Naive thymus-derived CD4-positive, alpha-beta T cell (primary cell): ENCODE measurements around the gene MTHFD2. TPM values are rescaled to one million over a fixed set of nuclear protein-coding genes. Genes with fewer than 3 reads are reported as not detected.
A peak's percentile ranks its signal among the peaks of the same experiment; 100 is the strongest.

Experiments
- ATAC-seq: fragments of 150-1000 bp; cut with Tn5 transposase; 2 replicates; pipeline ENCODE4 v1.10.0; 2021; ENCODE audit warnings: mild to moderate bottlenecking, moderate library complexity
- CTCF ChIA-PET: fragments of 350-600 bp; sonication (Branson Sonifier 250); formaldehyde crosslinking; loops from one replicate; lab custom pipeline; 2021; ENCODE audit warnings: antibody characterized with exemption; lab: Charles Lee
- POLR2A ChIA-PET: fragments of 350-600 bp; sonication (Branson Sonifier 250); formaldehyde crosslinking; loops from one replicate; lab custom pipeline; 2021; ENCODE audit warnings: antibody characterized with exemption, inconsistent platforms; lab: Charles Lee
- DNase-seq, 9 donors: peaks; one replicate each; pipeline versions ENCODE4 v3.0.0 to v3.0.0-alpha.2; 2020 to 2022; ENCODE audit warnings: mixed read lengths in 1 of 9
- H3K27ac ChIP-seq: one replicate; pipeline ENCODE4 v1.7.0; 2013; ENCODE audit warnings: mild to moderate bottlenecking, low read depth, low read length, moderate library complexity
- H3K27me3 ChIP-seq, 2 donors: one replicate each; pipeline ENCODE4 v1.7.0; 2013; ENCODE audit warnings: low read length in 2 of 2, mild to moderate bottlenecking in 2 of 2, moderate library complexity in 2 of 2; ENCODE audit not compliant: control insufficient read depth in 2 of 2, insufficient read depth in 2 of 2
- H3K36me3 ChIP-seq, 3 experiments: 1 replicate in 2 of 3; 2 replicates in 1 of 3; pipeline ENCODE4 v1.7.0; 2013; ENCODE audit warnings: low read length in 3 of 3, mild to moderate bottlenecking in 3 of 3, moderate library complexity in 1 of 3; ENCODE audit not compliant: insufficient read depth in 3 of 3, control insufficient read depth in 2 of 3
- H3K4me1 ChIP-seq, 2 donors: one replicate each; pipeline ENCODE4 v1.7.0; 2013; ENCODE audit warnings: low read length in 2 of 2, mild to moderate bottlenecking in 2 of 2, moderate library complexity in 1 of 2; ENCODE audit not compliant: control insufficient read depth in 2 of 2, insufficient read depth in 2 of 2
- H3K4me3 ChIP-seq: 2 replicates; pipeline ENCODE4 v1.7.0; 2013; ENCODE audit warnings: mild to moderate bottlenecking, low read length
- H3K9me3 ChIP-seq, 3 experiments: 1 replicate in 2 of 3; 2 replicates in 1 of 3; pipeline ENCODE4 v1.7.0; 2013; ENCODE audit warnings: low read length in 3 of 3; ENCODE audit not compliant: control insufficient read depth in 2 of 3
- H3K27ac Mint-ChIP-seq, 9 donors: one replicate each; pipeline ENCODE4 v1.8.0; 2020 to 2022; ENCODE audit warnings: mixed read lengths in 9 of 9, mild to moderate bottlenecking in 8 of 9, moderate library complexity in 5 of 9, inconsistent platforms in 2 of 9
- H3K27me3 Mint-ChIP-seq, 5 donors: one replicate each; pipeline ENCODE4 v1.8.0; 2021 to 2022; ENCODE audit warnings: mixed read lengths in 5 of 5, mild to moderate bottlenecking in 1 of 5
- H3K36me3 Mint-ChIP-seq, 5 donors: one replicate each; pipeline ENCODE4 v1.8.0; 2020 to 2022; ENCODE audit warnings: mixed read lengths in 5 of 5, mild to moderate bottlenecking in 3 of 5, inconsistent platforms in 1 of 5
- H3K4me1 Mint-ChIP-seq, 7 donors: one replicate each; pipeline ENCODE4 v1.8.0; 2020 to 2022; ENCODE audit warnings: mixed read lengths in 7 of 7, mild to moderate bottlenecking in 3 of 7, inconsistent platforms in 1 of 7
- H3K4me3 Mint-ChIP-seq, 10 donors: one replicate each; pipeline ENCODE4 v1.8.0; 2020 to 2022; ENCODE audit warnings: mild to moderate bottlenecking in 10 of 10, mixed read lengths in 10 of 10, moderate library complexity in 6 of 10, inconsistent platforms in 2 of 10
- H3K9me3 Mint-ChIP-seq, 11 donors: one replicate each; pipeline ENCODE4 v1.8.0; 2020 to 2022; ENCODE audit warnings: mixed read lengths in 11 of 11, mild to moderate bottlenecking in 4 of 11, inconsistent platforms in 1 of 11, moderate library complexity in 1 of 11
- intact Hi-C, 2 donors: fragments of 100-400 bp; cut with micrococcal nuclease; formaldehyde crosslinking; loops; one replicate each; pipeline ENCODE4 v1.15.1; 2023
- polyA plus RNA-seq, 2 donors: library from polyadenylated mRNA; unstranded; fragments of 300-500 nt; fragmentation: Illumina TruSeq; gene quantifications; one replicate each; pipeline ENCODE4 v1.2.3, GENCODE V29; 2021
- total RNA-seq, 6 experiments: library from RNA in 5 of 6; stranded (reverse) in 5 of 6; gene quantifications; 1 replicate in 5 of 6; 2 replicates in 1 of 6; pipeline ENCODE4 v1.2.3 and lab custom pipeline; 2021 to 2026

Gene MTHFD2
- total and polyA plus RNA-seq, 7 experiments from 2014 or later, result 6.8 to 186 (median 17.1) TPM

GRCh38 chr2:74188696-74189095, 9.7 kb upstream of the MTHFD2 start:
- intact Hi-C loops, result no loop called here
- H3K27me3 Mint-ChIP-seq, result no peaks in the 10 kb centered on the region
- peaks cover 0 to 8% (median 0%) of the 10 kb centered on the region in 5 donors for H3K36me3 Mint-ChIP-seq
- H3K27ac ChIP-seq, result no peak overlapping the region
- no peaks in the 10 kb centered on the region for H3K9me3 ChIP-seq
- H3K36me3 ChIP-seq, result no peaks in the 10 kb centered on the region
- H3K4me3 Mint-ChIP-seq, result no peak overlapping the region
- no peak overlapping the region for H3K4me3 ChIP-seq
- no peak for DNase-seq
- CTCF ChIA-PET, result interaction anchor here (0.7 kb wide), 1 partner anchor 85 kb away, joined by 4 read pairs; no protein-coding TSS in a partner anchor
- H3K27ac Mint-ChIP-seq, result no peak overlapping the region
- POLR2A ChIA-PET, result no interaction called here
- H3K4me1 Mint-ChIP-seq, result peaks cover 0 to 38% (median 3%) of the 10 kb centered on the region in 7 donors
- ATAC-seq, result no peak
- peaks cover 0 to 3% (median 0%) of the 10 kb centered on the region in 11 donors for H3K9me3 Mint-ChIP-seq
- H3K4me1 ChIP-seq, result no peaks in the 10 kb centered on the region
- H3K27me3 ChIP-seq, result no peaks in the 10 kb centered on the region

- Mint-ChIP-seq H3K4me1 (peaks cover 0 to 21% (median 0%) of the 10 kb centered on the region in 7 donors), H3K4me3 (no peak overlapping the region), H3K9me3 (no peaks in the 10 kb centered on the region), H3K27me3 (no peaks in the 10 kb centered on the region), H3K27ac (no peak overlapping the region), H3K36me3 (peaks cover 0 to 2% (median 0%) of the 10 kb centered on the region in 5 donors)
- Histone ChIP-seq H3K27ac (no peak overlapping the region), H3K9me3 (no peaks in the 10 kb centered on the region), H3K4me3 (no peak overlapping the region), H3K27me3 (no peaks in the 10 kb centered on the region), H3K4me1 (no peaks in the 10 kb centered on the region), H3K36me3 (no peaks in the 10 kb centered on the region)
- ChIA-PET CTCF (interaction anchor here (1.1 kb wide), 1 partner anchor 11 kb away, joined by 4 read pairs; no protein-coding TSS in a partner anchor), POLR2A (interaction anchor here (1.4 kb wide), 1 partner anchor 13 kb away, joined by 5 read pairs; the partner anchor contains the start of gene MOB1A)
- no peak for DNase-seq
- no peak for ATAC-seq
- intact Hi-C loops, result loop anchor here in 1 of 2 donors (10.0 kb wide), 1 partner anchor 643 kb away; the partner anchor contains the start of gene HK2
Measured at GRCh38 chr2:74191596-74192380, 6.6 kb upstream of the MTHFD2 start.

- H3K27me3 ChIP-seq, result no peaks in the 10 kb centered on the region
- H3K27ac ChIP-seq, result no peak overlapping the region
- Mint-ChIP-seq H3K9me3 (no peaks in the 10 kb centered on the region), H3K36me3 (peaks cover 0 to 7% (median 0%) of the 10 kb centered on the region in 5 donors), H3K4me3 (no peak overlapping the region), H3K27me3 (no peaks in the 10 kb centered on the region), H3K4me1 (peaks cover 16 to 29% (median 19%) of the 10 kb centered on the region in 7 donors), H3K27ac (no peak overlapping the region)
- ATAC-seq (no peak), DNase-seq (no peak)
- H3K9me3 ChIP-seq, result no peaks in the 10 kb centered on the region
- H3K4me3 ChIP-seq, result no peak overlapping the region
- intact Hi-C loops, result loop anchor here (5.0 to 10.0 kb wide), 4 partner anchors 207 to 640 kb away; partner anchors contain the start of genes AUP1 (in 1 of the 2), DQX1 (in 1 of the 2), HK2 (in 1 of the 2) and HTRA2 (in 1 of the 2)
- H3K4me1 ChIP-seq, result peaks cover 0 to 12% of the 10 kb centered on the region in 2 donors
- ChIA-PET POLR2A (no interaction called here), CTCF (no interaction called here)
- no peaks in the 10 kb centered on the region for H3K36me3 ChIP-seq
Measured at GRCh38 chr2:74194799-74195198, 3.6 kb upstream of the MTHFD2 start.

- ChIA-PET CTCF (no interaction called here), POLR2A (interaction anchor here (1.9 to 6.0 kb wide), 2 partner anchors 10 to 18 kb away, joined by 6 to 60 read pairs; partner anchors contain the start of gene MOB1A)
Measured at GRCh38 chr2:74197049-74197448, 1.4 kb upstream of the MTHFD2 start.

GRCh38 chr2:74198023-74198460, 373 bp upstream of the MTHFD2 start:
- H3K4me1 ChIP-seq, result peaks cover 13 to 16% of the 10 kb centered on the region in 2 donors
- peak overlapping the region; percentile 88 for H3K27ac ChIP-seq
- H3K4me3 Mint-ChIP-seq, result peak overlapping the region; percentile 90 to 100 (median 96)
- no peaks in the 10 kb centered on the region for H3K27me3 Mint-ChIP-seq
- no peaks in the 10 kb centered on the region for H3K9me3 ChIP-seq
- intact Hi-C loops, result loop anchor here (1.0 to 10.0 kb wide), 18 partner anchors 8 to 637 kb away; partner anchors contain the start of genes DGUOK (in 2 of the 2), MOB1A (in 2 of the 2), WBP1 (in 2 of the 2) and AUP1 (in 1 of the 2)
- peaks cover 0 to 2% (median 0%) of the 10 kb centered on the region in 11 donors for H3K9me3 Mint-ChIP-seq
- H3K36me3 Mint-ChIP-seq, result peaks cover 0 to 11% (median 0%) of the 10 kb centered on the region in 5 donors
- DNase-seq, result peak in 1 of 9 donors; percentile 9
- ATAC-seq, result no peak
- H3K4me1 Mint-ChIP-seq, result peaks cover 28 to 44% (median 31%) of the 10 kb centered on the region in 7 donors
- H3K27me3 ChIP-seq, result no peaks in the 10 kb centered on the region
- H3K27ac Mint-ChIP-seq, result peak overlapping the region; percentile 94 to 100 (median 97)
- H3K36me3 ChIP-seq, result no peaks in the 10 kb centered on the region
- POLR2A ChIA-PET, result interaction anchor here (0.5 to 6.0 kb wide), 9 partner anchors 9 to 371 kb away, joined by 3 to 60 read pairs (median 4); partner anchors contain the start of genes BOLA3, C2orf81, MOB1A and TLX2
- CTCF ChIA-PET, result interaction anchor here (1.3 to 3.0 kb wide), 2 partner anchors 14 to 19 kb away, joined by 3 to 24 read pairs; partner anchors contain the start of gene MOB1A
- H3K4me3 ChIP-seq, result peak overlapping the region; percentile 65

More at GRCh38 chr2:74197049-74197448, 1.4 kb upstream of the MTHFD2 start:
- Histone ChIP-seq H3K36me3 (no peaks in the 10 kb centered on the region), H3K27ac (no peak overlapping the region), H3K4me1 (peaks cover 13 to 16% of the 10 kb centered on the region in 2 donors), H3K9me3 (no peaks in the 10 kb centered on the region), H3K27me3 (no peaks in the 10 kb centered on the region), H3K4me3 (no peak overlapping the region)
- peak overlapping the region in 2 of 9 donors; percentile 48 to 76 for H3K27ac Mint-ChIP-seq
- ATAC-seq (no peak), DNase-seq (no peak)
- H3K9me3 Mint-ChIP-seq, result peaks cover 0 to 2% (median 0%) of the 10 kb centered on the region in 11 donors
- peaks cover 28 to 40% (median 31%) of the 10 kb centered on the region in 7 donors for H3K4me1 Mint-ChIP-seq
- H3K4me3 Mint-ChIP-seq, result peak overlapping the region in 8 of 10 donors; percentile 9 to 97 (median 27)
- H3K27me3 Mint-ChIP-seq, result no peaks in the 10 kb centered on the region
- H3K36me3 Mint-ChIP-seq, result peaks cover 0 to 11% (median 0%) of the 10 kb centered on the region in 5 donors
- intact Hi-C loops, result loop anchor here (5.0 to 10.0 kb wide), 4 partner anchors 210 to 638 kb away; partner anchors contain the start of genes AUP1 (in 1 of the 2), DQX1 (in 1 of the 2), HK2 (in 1 of the 2) and HTRA2 (in 1 of the 2)

GRCh38 chr2:74199275-74199701, 873 bp downstream of the MTHFD2 start:
- Mint-ChIP-seq H3K9me3 (peaks cover 0 to 2% (median 0%) of the 10 kb centered on the region in 11 donors), H3K36me3 (peaks cover 0 to 17% (median 0%) of the 10 kb centered on the region in 5 donors), H3K4me3 (peak overlapping the region; percentile 90 to 100 (median 96)), H3K27ac (peak overlapping the region; percentile 84 to 98 (median 97)), H3K27me3 (no peaks in the 10 kb centered on the region), H3K4me1 (peaks cover 29 to 56% (median 37%) of the 10 kb centered on the region in 7 donors)
- intact Hi-C loops, result loop anchor here (2.0 to 10.0 kb wide), 10 partner anchors 50 to 636 kb away; partner anchors contain the start of genes DGUOK (in 2 of the 2), AUP1 (in 1 of the 2), C2orf81 (in 1 of the 2) and DQX1 (in 1 of the 2)
- H3K4me3 ChIP-seq, result peak overlapping the region; percentile 65
- H3K36me3 ChIP-seq, result no peaks in the 10 kb centered on the region
- no peaks in the 10 kb centered on the region for H3K9me3 ChIP-seq
- ATAC-seq (no peak), DNase-seq (peak in 1 of 9 donors; percentile 18)
- CTCF ChIA-PET, result interaction anchor here (1.2 to 3.0 kb wide), 3 partner anchors 11 to 20 kb away, joined by 3 to 24 read pairs (median 5); partner anchors contain the start of gene MOB1A
- no peaks in the 10 kb centered on the region for H3K27me3 ChIP-seq
- H3K27ac ChIP-seq, result peak overlapping the region; percentile 88
- H3K4me1 ChIP-seq, result peaks cover 13 to 16% of the 10 kb centered on the region in 2 donors
- POLR2A ChIA-PET, result interaction anchor here (0.7 to 6.0 kb wide), 9 partner anchors 9 to 372 kb away, joined by 3 to 60 read pairs (median 4); partner anchors contain the start of genes BOLA3 and MOB1A
